ENCODE results near the gene PFKFB2.

The PFKFB2 gene

DNA sequence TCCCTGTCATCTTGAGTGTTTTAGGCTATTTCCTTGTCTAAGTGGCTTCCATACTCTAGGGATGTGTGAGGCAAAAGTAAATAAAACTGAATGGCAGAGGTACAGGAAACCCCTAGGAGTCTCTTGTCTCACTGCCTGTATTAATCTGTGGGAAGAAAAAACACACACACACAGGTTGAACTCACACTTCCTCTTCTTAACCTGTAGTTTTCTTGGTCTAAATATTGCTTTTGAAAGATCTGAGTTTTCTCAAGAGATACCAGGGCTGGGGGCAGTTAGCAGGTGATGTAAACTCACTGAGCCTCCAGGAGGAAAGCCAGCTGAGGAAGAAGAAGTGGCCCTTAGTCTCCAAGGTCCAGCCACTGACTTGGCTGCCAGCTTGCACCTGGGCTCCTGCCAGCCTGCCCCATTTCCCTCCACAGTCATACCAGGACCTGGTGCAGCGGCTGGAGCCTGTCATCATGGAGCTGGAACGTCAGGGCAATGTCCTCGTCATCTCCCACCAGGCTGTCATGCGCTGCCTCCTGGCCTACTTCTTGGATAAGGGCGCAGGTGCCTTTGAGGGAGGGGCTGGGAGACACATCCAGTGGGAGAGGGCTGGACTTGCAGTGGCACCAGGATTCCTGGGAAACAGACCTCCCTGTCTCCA lies 16.9 kb downstream of the PFKFB2 start:
- DNase-seq: no peak

DNA sequence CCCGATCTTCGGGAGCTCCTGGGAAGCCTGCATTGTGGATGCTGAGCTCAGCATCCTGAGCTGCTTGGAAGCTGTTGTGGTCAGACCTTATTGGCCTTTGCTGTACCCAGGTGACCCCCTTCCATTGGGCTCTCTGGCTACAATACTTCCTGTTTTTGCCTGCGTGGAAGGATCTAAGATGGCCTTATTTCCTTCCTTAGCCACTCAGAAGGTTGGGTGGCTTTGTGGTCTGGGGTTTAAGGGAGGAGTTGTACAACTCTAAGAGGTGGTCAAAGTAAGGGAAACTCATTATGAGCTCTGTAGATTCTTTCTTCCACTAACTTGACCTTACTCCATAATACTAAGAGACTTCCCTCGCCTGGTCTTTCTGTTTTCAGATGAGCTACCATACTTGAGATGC lies 17.7 kb downstream of the PFKFB2 start:
- no peak for DNase-seq

- DNase-seq: no peak
Observed at GRCh38 chr1:207071426-207071825, 18.4 kb downstream of the PFKFB2 start.

DNA sequence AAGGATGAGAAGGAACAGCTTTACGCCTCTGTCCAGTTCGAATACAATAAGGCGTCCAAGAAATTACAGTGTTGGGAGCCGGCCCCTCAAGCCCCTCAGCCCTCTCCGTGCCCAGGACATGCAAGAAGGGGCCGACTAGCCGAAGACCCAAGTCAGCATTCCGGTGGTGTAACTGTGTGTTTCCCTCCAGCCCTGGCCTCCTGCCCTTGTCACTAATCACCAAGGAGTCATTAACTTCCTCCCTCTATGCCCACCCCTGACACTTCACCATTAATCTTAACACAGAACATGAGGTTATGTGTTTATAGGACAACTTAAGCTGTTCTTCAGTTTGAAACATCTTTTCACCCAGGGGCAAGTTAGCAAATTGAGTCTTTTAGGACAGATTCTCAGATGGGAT lies 19.2 kb downstream of the PFKFB2 start:
- no peak for DNase-seq

- no peak for DNase-seq
Observed at GRCh38 chr1:207073906-207074820, 21.1 kb downstream of the PFKFB2 start.

DNA sequence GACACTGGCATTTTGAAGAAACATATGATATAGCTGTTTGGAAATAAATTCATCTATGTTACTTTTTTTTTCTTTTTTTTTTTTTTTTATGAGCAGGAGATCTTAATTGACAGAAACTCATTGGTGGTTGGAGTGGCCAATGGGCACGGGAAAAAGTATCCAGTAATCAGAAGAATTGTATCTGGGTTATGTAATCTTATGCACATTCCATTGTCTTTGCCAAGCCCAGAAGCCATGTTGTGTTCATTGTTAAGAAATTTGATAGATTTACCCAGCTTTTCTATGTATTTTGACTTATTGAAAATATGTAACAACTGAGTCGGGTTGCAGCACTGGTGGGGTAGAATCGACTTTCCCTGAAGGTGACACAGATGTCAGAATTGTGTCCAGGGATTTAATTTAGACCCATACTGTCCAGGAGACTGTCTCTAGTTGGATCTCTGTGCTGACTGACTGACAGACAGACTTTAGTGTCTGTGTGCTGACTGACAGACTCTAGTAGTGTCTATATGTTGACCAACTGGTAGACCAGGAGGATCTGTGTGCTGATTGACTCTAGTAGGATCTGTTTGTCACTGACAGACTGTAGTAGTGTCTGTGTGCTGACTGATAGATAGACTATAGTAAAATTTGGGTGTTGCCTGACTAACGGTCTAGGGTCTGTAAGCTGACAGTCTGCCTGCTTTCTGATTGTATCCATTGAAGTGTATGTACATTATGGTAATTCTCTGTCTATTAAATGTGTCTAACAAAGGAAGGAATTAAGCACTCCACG lies 23.3 kb downstream of the PFKFB2 start:
- DNase-seq: no peak

DNA sequence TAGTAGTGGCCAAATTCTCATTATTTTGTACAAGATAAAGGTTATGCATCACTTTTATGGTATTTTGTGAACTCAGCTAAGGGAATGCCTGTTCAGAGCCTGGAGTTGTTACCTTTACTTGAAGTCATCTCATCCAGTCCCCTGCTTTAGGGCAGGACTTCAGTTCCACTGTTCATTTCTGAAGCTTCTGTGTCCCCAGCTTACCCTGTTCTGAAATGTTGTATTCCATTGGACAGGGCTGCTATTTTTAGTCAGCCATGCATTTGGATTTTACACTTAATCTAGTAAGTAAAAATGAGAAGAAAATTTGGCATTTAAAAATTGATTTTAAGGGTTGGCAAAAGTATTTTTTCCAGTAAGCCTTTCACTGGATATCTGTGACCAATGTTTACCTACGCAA lies 23.9 kb downstream of the PFKFB2 start:
- DNase-seq: no peak

DNA sequence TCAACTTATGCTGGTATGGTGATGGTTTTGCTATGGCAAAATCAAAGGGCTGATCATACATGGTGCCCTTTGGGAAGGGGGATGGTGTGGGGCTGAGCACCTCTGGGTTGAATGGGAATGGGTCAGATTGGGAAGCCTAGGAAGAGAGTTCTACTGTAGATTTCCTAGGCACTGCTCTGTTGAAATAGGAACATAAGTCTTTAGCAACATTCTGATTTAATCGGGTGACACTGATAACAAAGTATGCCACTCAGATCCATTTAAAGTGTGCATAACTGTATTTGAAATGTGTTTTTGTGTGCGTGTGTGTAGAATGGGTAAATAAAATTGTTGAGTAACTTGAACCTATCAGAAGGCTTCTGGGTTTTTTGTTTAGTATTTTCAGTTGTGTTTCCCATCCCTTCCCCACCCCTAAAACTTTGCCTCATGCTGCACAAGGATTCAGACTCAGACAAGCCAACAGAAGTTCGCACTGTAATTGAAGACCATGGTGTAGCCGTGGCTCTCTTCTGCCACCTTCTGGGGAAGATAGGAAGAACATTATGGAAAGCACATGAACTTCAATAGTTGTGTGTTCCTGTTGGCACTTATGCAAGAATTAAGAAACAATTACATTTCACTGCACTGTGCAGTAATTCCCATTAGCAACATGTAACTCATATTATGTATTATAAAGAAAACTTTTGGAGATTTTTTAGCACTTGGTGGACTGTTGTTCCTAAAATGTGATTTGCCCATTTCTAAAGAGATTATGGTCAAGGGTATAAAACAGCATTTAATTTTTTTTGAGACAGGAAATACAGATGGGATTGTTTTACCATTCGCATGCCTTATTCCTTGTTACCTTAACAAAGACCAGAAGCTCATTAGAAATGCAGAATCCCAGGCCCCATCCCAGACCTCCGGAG lies 24.6 kb downstream of the PFKFB2 start:
- DNase-seq: peak; percentile 73 to 82

- DNase-seq: no peak
Observed at GRCh38 chr1:207078578-207079132, 25.6 kb downstream of the PFKFB2 start.

DNA sequence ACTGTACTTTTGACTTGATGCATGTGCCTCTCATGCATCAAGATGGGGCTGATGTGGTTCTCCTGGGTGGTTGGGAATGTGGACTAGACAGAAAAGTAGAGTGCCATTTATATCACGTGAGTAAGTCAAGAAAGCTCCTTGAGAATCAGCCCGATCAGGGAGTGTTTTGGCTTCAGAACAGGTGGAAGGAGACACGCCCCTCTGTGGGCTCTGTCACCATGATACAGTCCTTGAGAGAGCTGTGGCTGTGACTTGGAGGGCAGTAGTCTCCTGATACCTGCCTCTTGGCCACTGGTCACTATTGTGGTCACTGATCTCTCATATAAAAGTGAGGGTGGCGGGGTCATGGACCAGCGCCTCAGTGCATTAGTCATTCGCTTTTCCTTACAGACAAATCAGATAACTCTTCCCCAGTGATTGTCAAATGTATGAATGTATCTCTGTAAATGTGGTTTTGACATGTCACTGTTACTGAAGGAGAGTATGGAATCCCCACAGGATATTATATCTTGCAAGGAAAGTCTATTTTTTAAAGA lies 26.7 kb downstream of the PFKFB2 start:
- DNase-seq: no peak

DNA sequence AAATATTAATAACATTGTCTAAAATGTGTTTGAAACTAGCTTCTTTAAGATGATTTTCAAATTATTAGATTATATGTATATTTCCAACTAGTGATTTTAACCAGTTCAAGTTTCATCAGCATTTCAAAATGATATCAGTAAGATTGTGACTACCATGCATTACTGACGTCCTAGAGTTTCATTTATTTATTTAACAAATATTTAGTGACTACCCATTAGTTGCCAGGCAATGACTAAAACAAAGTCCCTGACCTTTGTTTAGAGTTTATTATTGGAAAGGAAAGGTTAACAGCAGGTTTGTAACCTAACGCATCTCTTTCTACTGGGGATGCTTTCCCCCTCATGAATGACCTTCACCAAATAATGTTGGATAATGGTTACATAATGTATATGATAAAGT lies 28.0 kb downstream of the PFKFB2 start:
- DNase-seq: no peak

DNA sequence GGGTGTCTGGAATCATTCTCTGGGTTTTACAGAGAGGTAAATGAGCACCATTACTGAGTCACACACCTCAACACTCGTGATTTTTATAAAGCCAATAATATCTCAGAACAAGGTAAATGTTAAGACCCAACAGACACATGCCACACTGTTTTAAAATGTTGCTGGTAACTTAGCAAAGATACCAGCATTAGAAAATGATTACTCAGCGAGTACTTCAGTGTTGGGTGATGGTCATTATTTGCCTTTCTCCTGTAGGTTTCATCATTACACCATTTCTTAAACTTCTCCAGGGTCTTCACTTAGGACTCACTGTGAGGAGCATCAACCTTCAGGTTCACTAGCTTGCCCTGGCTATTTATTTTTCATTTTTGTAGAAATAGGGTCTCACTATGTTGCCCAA lies 28.7 kb downstream of the PFKFB2 start:
- no peak for DNase-seq

DNA sequence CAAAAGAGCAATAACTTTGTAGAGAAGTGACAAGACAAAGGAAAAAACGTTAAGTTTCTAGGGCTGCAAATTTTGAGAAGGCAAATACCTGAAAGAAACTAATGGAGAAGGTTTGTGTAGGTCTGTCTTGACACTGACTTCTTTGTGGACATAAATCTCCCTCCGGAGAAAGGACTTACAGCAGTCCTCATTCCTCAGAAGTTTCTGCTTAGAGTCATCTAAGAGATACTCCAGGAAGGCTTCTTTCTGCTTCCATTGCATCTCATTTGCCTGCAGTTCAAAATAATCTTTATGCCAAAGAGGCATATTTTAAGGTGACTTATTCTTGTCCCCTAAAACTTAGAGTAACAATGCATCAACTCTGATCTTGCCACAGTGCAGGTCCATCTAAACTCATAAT lies 31.2 kb downstream of the PFKFB2 start:
- DNase-seq: no peak

GRCh38 chr1:207084701-207085180 lies 31.7 kb downstream of the PFKFB2 start:
- DNase-seq: peak; percentile 66 to 70

DNA sequence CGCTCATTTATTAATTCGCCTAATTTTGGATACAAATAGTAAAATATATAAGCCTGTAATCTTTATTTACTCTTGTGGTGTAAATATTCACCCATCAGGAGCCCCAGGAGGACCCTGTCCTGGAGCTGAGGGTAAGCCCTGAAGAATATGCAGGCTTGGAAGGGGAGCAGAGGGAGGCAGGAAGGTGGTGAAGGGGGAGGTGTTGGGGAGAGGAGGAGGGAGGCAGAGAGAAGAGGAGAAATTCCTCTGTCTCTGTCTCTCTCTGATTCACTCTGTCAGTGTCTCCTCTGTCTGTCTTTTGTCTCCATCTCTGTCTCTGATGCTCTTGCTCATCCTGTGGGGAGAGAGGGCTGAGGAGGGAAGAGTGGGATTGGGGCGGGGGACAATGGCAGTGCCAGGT lies 32.8 kb downstream of the PFKFB2 start:
- DNase-seq: no peak

GRCh38 chr1:207088161-207088560 lies 35.1 kb downstream of the PFKFB2 start:
- DNase-seq: no peak

- peak; percentile 19 to 24 for DNase-seq
Observed at GRCh38 chr1:207088701-207089626, 35.9 kb downstream of the PFKFB2 start, which contains the start of gene C4BPB. C4BPB (plus strand) TSS chr1:207088860; CDS start chr1:207089532, 672 bp downstream.

DNA sequence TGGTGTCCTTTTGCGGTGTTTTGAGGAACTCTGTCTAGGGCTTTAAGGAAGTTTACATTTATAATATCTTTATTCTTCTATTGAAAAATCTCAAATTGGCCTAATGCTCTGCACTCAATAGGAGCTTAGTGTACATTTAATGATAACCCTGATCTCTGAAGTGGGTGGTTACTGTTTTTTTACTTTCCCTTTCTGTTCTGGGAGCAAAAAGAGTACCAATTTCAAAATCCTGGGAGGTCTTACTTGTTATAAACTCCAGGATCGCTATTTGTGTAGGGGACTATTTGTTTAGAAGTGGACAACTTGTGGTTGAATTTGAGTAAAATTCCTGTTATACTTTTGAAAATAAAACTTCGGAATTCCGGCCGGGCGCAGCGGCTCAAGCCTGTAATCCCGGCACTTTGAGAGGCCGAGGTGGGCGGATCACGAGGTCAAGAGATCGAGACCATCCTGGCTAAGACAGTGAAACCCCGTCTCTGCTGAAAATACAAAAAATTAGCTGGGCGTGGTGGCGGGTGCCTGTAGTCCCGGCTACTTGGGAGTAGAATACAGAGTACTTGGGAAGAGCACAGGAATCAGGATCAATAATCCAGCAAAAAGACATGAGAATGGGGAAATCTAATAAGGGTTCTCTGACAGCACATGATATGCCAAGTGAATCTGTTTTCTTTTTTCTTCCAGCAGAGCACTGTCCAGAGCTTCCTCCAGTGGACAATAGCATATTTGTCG lies 36.7 kb downstream of the PFKFB2 start:
- no peak for DNase-seq

GRCh38 chr1:207091200-207091908 lies 38.3 kb downstream of the PFKFB2 start:
- no peak for DNase-seq
